IMR-90 (cell line): ENCODE results near the gene ADGRG2. TPM values are rescaled to one million over a fixed set of nuclear protein-coding genes. Genes with fewer than 3 reads are reported as not detected.

Experiments
- ATAC-seq: fragments of 200-7000 bp; cut with Tn5 transposase; 2 replicates; pipeline ENCODE4 v1.9.1; 2020; ENCODE audit warnings: low read depth, mild to moderate bottlenecking, moderate library complexity
- BruUV-seq: library from RNA; stranded (reverse); fragments of 400-500 nt; replicated peaks from 2 replicates; lab custom pipeline; 2021; lab: Mats Ljungman, UMichigan
- CTCF ChIA-PET: fragments of 300-600 bp; formaldehyde crosslinking; extraction: SDS; loops from one replicate; lab custom pipeline; 2021; ENCODE audit warnings: antibody characterized with exemption; lab: Yijun Ruan, JAX
- POLR2A ChIA-PET: fragments of 300-600 bp; sonication (Branson Sonifier 250); formaldehyde crosslinking; loops from one replicate; lab custom pipeline; 2022; ENCODE audit warnings: antibody characterized with exemption; ENCODE audit not compliant: unreplicated experiment; lab: Charles Lee
- DNase-seq: peaks from one replicate; pipeline ENCODE4 v3.0.0; 2013
- H2AFZ ChIP-seq: replicated peaks from 2 replicates; pipeline ENCODE3; 2013; ENCODE audit warnings: low read length, mild to moderate bottlenecking; ENCODE audit not compliant: poor library complexity
- H2AK5ac ChIP-seq: 2 replicates; pipeline ENCODE4 v1.6.1; 2013; ENCODE audit warnings: low read depth, low read length, inconsistent platforms
- H2AK9ac ChIP-seq: replicated peaks from 2 replicates; pipeline ENCODE3; 2013; ENCODE audit warnings: mild to moderate bottlenecking, low read depth, low read length, moderate library complexity; ENCODE audit not compliant: poor library complexity
- H2BK120ac ChIP-seq: 2 replicates; pipeline ENCODE4 v1.6.1; 2013; ENCODE audit warnings: low read depth, low read length, inconsistent platforms
- H2BK15ac ChIP-seq: 3 replicates; pipeline ENCODE4 v1.6.1; 2013; ENCODE audit warnings: low read depth, low read length, inconsistent platforms
- H2BK20ac ChIP-seq: 2 replicates; pipeline ENCODE4 v1.6.1; 2013; ENCODE audit warnings: low read depth, mild to moderate bottlenecking, inconsistent platforms, low read length, moderate library complexity
- H2BK5ac ChIP-seq: 2 replicates; pipeline ENCODE4 v1.6.1; 2013; ENCODE audit warnings: mild to moderate bottlenecking, low read depth, low read length, inconsistent platforms; ENCODE audit not compliant: poor library complexity, severe bottlenecking
- H3K14ac ChIP-seq: replicated peaks from 2 replicates; pipeline ENCODE4 v1.6.1; 2013; ENCODE audit warnings: low read depth, low read length, inconsistent platforms
- H3K18ac ChIP-seq: 2 replicates; pipeline ENCODE4 v1.6.1; 2013; ENCODE audit warnings: low read depth, low read length, control low read depth
- H3K23ac ChIP-seq: 2 replicates; pipeline ENCODE4 v1.6.1; 2013; ENCODE audit warnings: low read depth, low read length, inconsistent platforms
- H3K27ac ChIP-seq: 2 replicates; pipeline ENCODE4 v1.5.1; 2013; ENCODE audit warnings: mild to moderate bottlenecking, control low read depth, low read length; ENCODE audit not compliant: insufficient read depth
- H3K27me3 ChIP-seq: 2 replicates; pipeline ENCODE4 v1.6.1; 2013; ENCODE audit warnings: low read length; ENCODE audit not compliant: control insufficient read depth, insufficient read depth
- H3K36me3 ChIP-seq: 2 replicates; pipeline ENCODE4 v1.6.1; 2013; ENCODE audit warnings: low read length, mixed read lengths; ENCODE audit not compliant: control insufficient read depth, insufficient read depth
- H3K4ac ChIP-seq: 2 replicates; pipeline ENCODE4 v1.6.1; 2013; ENCODE audit warnings: low read depth, low read length, inconsistent platforms
- H3K4me1 ChIP-seq: 2 replicates; pipeline ENCODE4 v1.6.1; 2013; ENCODE audit warnings: low read length, mixed read lengths; ENCODE audit not compliant: control insufficient read depth, insufficient read depth
- H3K4me2 ChIP-seq: 2 replicates; pipeline ENCODE4 v1.6.1; 2013; ENCODE audit warnings: low read depth, mild to moderate bottlenecking, control low read depth, low read length, moderate library complexity
- H3K4me3 ChIP-seq: 2 replicates; pipeline ENCODE4 v1.5.1; 2013; ENCODE audit warnings: low read depth, mild to moderate bottlenecking, control low read depth, low read length, moderate library complexity; ENCODE audit not compliant: insufficient read depth
- H3K56ac ChIP-seq: 2 replicates; pipeline ENCODE4 v1.6.1; 2013; ENCODE audit warnings: low read length, inconsistent platforms; ENCODE audit not compliant: insufficient read depth; ENCODE audit errors: extremely low read depth
- H3K79me1 ChIP-seq, 2 experiments: 2 replicates each; pipeline ENCODE4 v1.6.1; 2013; ENCODE audit warnings: low read length in 2 of 2, inconsistent platforms in 1 of 2, low read depth in 1 of 2
- H3K9ac ChIP-seq: 2 replicates; pipeline ENCODE4 v1.6.1; 2013; ENCODE audit warnings: low read depth, low read length, control low read depth
- H3K9me1 ChIP-seq: 2 replicates; pipeline ENCODE4 v1.6.1; 2013; ENCODE audit warnings: low read length, inconsistent platforms; ENCODE audit not compliant: insufficient read depth
- H3K9me3 ChIP-seq: 2 replicates; pipeline ENCODE4 v1.6.1; 2013; ENCODE audit warnings: low read length; ENCODE audit not compliant: control insufficient read depth, insufficient read depth
- H4K20me1 ChIP-seq: 2 replicates; pipeline ENCODE4 v1.6.1; 2013; ENCODE audit warnings: low read length, inconsistent platforms; ENCODE audit not compliant: insufficient read depth
- H4K5ac ChIP-seq: 2 replicates; pipeline ENCODE4 v1.6.1; 2013; ENCODE audit warnings: mild to moderate bottlenecking, low read depth, low read length, control low read depth
- H4K8ac ChIP-seq, 2 experiments: 2 replicates each; pipeline ENCODE4 v1.6.1; 2013; ENCODE audit warnings: low read depth in 2 of 2, low read length in 2 of 2, control low read depth in 1 of 2, inconsistent platforms in 1 of 2
- H4K91ac ChIP-seq: 2 replicates; pipeline ENCODE4 v1.6.1; 2013; ENCODE audit warnings: low read depth, low read length, inconsistent platforms; ENCODE audit not compliant: insufficient read depth
- CHD1 ChIP-seq: IDR thresholded peaks from 2 replicates; pipeline ENCODE4 v1.6.1; 2012; ENCODE audit warnings: low read depth, low read length, improper control_type of control experiment
- ELK1 ChIP-seq: fragments of 150-350 bp; IDR thresholded peaks from 2 replicates; pipeline ENCODE4 v1.6.1; 2016; ENCODE audit warnings: low read depth, mild to moderate bottlenecking, low read length, moderate library complexity, borderline replicate concordance
- FOS ChIP-seq: fragments of 150-350 bp; IDR thresholded peaks from 2 replicates; pipeline ENCODE4 v1.6.1; 2016; ENCODE audit warnings: low read depth, low read length
- MXI1 ChIP-seq: IDR thresholded peaks from 2 replicates; pipeline ENCODE4 v1.6.1; 2012; ENCODE audit warnings: low read depth, mild to moderate bottlenecking, low read length, moderate library complexity, borderline replicate concordance
- RAD21 ChIP-seq: IDR thresholded peaks from 2 replicates; pipeline ENCODE4 v1.6.1; 2012; ENCODE audit warnings: low read length, improper control_type of control experiment
- RFX5 ChIP-seq: IDR thresholded peaks from 2 replicates; pipeline ENCODE4 v1.8.0; 2012; ENCODE audit warnings: low read depth, mild to moderate bottlenecking, low read length, moderate library complexity
- WGBS, 2 experiments: methylation state at CpG; one replicate each; pipeline versions ENCODE4 v1.1.5 to v1.1.7; 2013; ENCODE audit warnings: missing lambda C conversion rate in 2 of 2; ENCODE audit not compliant: insufficient read length in 1 of 2; ENCODE audit errors: extremely low coverage in 2 of 2; 5-methylcytosine and 5-hydroxymethylcytosine counted together
- dilution Hi-C: fragments of 300-500 bp; cut with HindIII; formaldehyde crosslinking; loops from one replicate; pipeline ENCODE4 v1.14.3; 2018; ENCODE audit warnings: low sequenced_read_pairs; ENCODE audit not compliant: unreplicated experiment
- in situ Hi-C: fragments of 300-500 bp; cut with MboI; formaldehyde crosslinking; loops from 3 replicates; pipeline ENCODE4 v1.14.3; 2019; ENCODE audit warnings: low sequenced_read_pairs, inconsistent platforms, mixed read lengths
- intact Hi-C: fragments of 100-400 bp; cut with micrococcal nuclease; formaldehyde crosslinking; loops from 2 replicates; pipeline ENCODE4 v1.10.0; 2022
- polyA plus RNA-seq, 3 experiments: library from polyadenylated mRNA; depleted of rRNA; stranded (reverse); fragments of >200 nt; gene quantifications; 2 replicates each; pipeline ENCODE4 v1.2.3, GENCODE V29; 2012; ENCODE audit warnings: low replicate concordance in 1 of 3
- total RNA-seq: library from RNA; depleted of rRNA; stranded (reverse); fragments of >200 nt; gene quantifications from 2 replicates; pipeline ENCODE4 v1.2.3, GENCODE V29; 2012

Gene ADGRG2
- total and polyA plus RNA-seq, 2 of the 4 experiments (the other 2 are of a cell fraction): under 0.01 to 0.07 TPM

DNA sequence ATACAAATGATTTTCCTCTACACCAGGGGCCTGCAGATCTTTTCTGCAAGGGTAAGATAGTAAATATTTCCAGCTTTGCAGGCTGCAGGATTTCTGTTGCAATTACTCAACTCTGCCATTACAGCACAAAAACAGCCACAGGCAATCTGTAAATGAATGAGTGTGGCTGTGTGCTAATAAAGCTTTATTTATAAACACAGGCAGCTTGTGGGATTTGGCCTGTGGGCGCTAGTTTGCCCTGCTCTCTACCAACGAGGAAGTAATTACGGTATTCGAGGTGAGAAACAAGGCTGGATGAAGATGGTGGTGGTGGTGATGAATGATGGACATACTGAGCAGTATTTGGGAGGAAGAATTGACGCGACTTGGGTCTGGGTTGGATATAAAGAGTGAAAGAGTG is 30.7 kb downstream of the ADGRG2 start:
- H3K9me3 ChIP-seq: no peaks in the 10 kb centered on the region; the same call in 1 of the 2 replicates
- intact Hi-C loops (no loop called here), dilution Hi-C loops (no loop called here), in situ Hi-C loops (no loop called here)
- H4K20me1 ChIP-seq: no peaks in the 10 kb centered on the region
- H3K56ac ChIP-seq: no peak overlapping the region
- WGBS, 2 experiments: 67% methylated on average over 6 of the region's 6 CpGs; no CpG with 5 or more reads in 1 of the 2 experiments
- no peak overlapping the region for H2AK5ac ChIP-seq
- BruUV-seq: no TSS peak
- DNase-seq (no peak), ATAC-seq (no peak)
- no peak overlapping the region for H3K23ac ChIP-seq
- H3K36me3 ChIP-seq: no peaks in the 10 kb centered on the region
- H3K4me1 ChIP-seq: no peaks in the 10 kb centered on the region
- ChIA-PET CTCF (interaction anchor here (1.0 kb wide), 1 partner anchor 10 kb away, joined by 3 read pairs; no protein-coding TSS in a partner anchor), POLR2A (no interaction called here)
- H3K27ac ChIP-seq: no peak overlapping the region
- H2BK5ac ChIP-seq: no peak overlapping the region
- H2AK9ac ChIP-seq: no peak overlapping the region
- no peaks in the 10 kb centered on the region for H3K9me1 ChIP-seq
- H3K18ac ChIP-seq: no peak overlapping the region
- H4K8ac ChIP-seq: no peak overlapping the region
- no peak overlapping the region for H2BK120ac ChIP-seq
- H2BK15ac ChIP-seq: no peak overlapping the region
- H3K4ac ChIP-seq: no peak overlapping the region
- no peak overlapping the region for H3K14ac ChIP-seq
- no peak overlapping the region for H2BK20ac ChIP-seq
- H3K4me2 ChIP-seq: no peak overlapping the region
- no peaks in the 10 kb centered on the region for H3K27me3 ChIP-seq
- H4K5ac ChIP-seq: no peak overlapping the region
- no peaks in the 10 kb centered on the region for H3K79me1 ChIP-seq
- H3K9ac ChIP-seq: no peak overlapping the region
- H3K4me3 ChIP-seq: no peak overlapping the region
- no peak overlapping the region for H2AFZ ChIP-seq
- no peak for TF ChIP-seq ELK1
- TF ChIP-seq RFX5: no peak
- no peak for TF ChIP-seq RAD21
- no peak for TF ChIP-seq FOS
- TF ChIP-seq MXI1: no peak
- TF ChIP-seq CHD1: no peak
- H4K91ac ChIP-seq: no peak overlapping the region
